AG04450 (cell line): ENCODE data around the gene TMEM179B. TPM values are rescaled to one million over a fixed set of nuclear protein-coding genes. Genes with fewer than 3 reads are reported as not detected.

Source experiments
- CTCF ChIA-PET: fragments of 300-600, 350-600 bp; formaldehyde crosslinking; extraction: SDS; loops from one replicate; lab custom pipeline; 2022; ENCODE audit warnings: antibody characterized with exemption, inconsistent platforms; lab: Charles Lee
- POLR2A ChIA-PET: fragments of 350-600 bp; formaldehyde crosslinking; extraction: SDS; loops from one replicate; lab custom pipeline; 2021; ENCODE audit warnings: antibody characterized with exemption, inconsistent platforms; lab: Yijun Ruan, JAX
- DNase-seq: peaks from one replicate; pipeline ENCODE4 v3.0.0-alpha.2; 2011; ENCODE audit warnings: low read depth, low spot score
- H3K27ac ChIP-seq: one replicate; pipeline ENCODE4 v1.5.1; 2012; ENCODE audit warnings: low read depth, low read length, control low read depth
- H3K27me3 ChIP-seq: one replicate; pipeline ENCODE4 v1.6.0; 2012; ENCODE audit warnings: low read length; ENCODE audit not compliant: control insufficient read depth, insufficient read depth
- H3K4me3 ChIP-seq: 2 replicates; pipeline ENCODE4 v1.5.1; 2011; ENCODE audit warnings: mild to moderate bottlenecking, low read depth, low read length, control low read depth
- H3K9me3 ChIP-seq: 2 replicates; pipeline ENCODE4 v1.5.1; 2012; ENCODE audit warnings: low read length; ENCODE audit not compliant: control insufficient read depth, insufficient read depth
- CTCF ChIP-seq: IDR thresholded peaks from 2 replicates; pipeline ENCODE4 v1.5.1; 2011; ENCODE audit warnings: low read depth, low read length, control low read depth, inconsistent platforms
- polyA plus RNA-seq: library from polyadenylated mRNA; depleted of rRNA; stranded (reverse); fragments of >200 nt; gene quantifications from 2 replicates; pipeline ENCODE4 v1.2.3, GENCODE V29; 2011

The TMEM179B gene
- polyA plus RNA-seq, 1 experiment, result 51.7 TPM

- CTCF ChIA-PET, result interaction anchor here (1.2 kb wide), 1 partner anchor 9 kb away, joined by 16 read pairs; no protein-coding TSS in a partner anchor
- TF ChIP-seq CTCF, result no peak
- POLR2A ChIA-PET, result interaction anchor here (0.5 to 0.8 kb wide), 2 partner anchors 64 to 92 kb away, joined by 3 to 5 read pairs; no protein-coding TSS in a partner anchor
- Histone ChIP-seq H3K4me3 (no peak overlapping the region), H3K27me3 (no peaks in the 10 kb centered on the region), H3K27ac (no peak overlapping the region), H3K9me3 (no peaks in the 10 kb centered on the region)
- no peak for DNase-seq
Observed at GRCh38 chr11:62777389-62777788, 9.8 kb upstream of the TMEM179B start.

GRCh38 chr11:62778441-62778840, 8.8 kb upstream of the TMEM179B start:
- Histone ChIP-seq H3K27ac (no peak overlapping the region), H3K27me3 (no peaks in the 10 kb centered on the region), H3K9me3 (no peaks in the 10 kb centered on the region), H3K4me3 (no peak overlapping the region)
- POLR2A ChIA-PET, result no interaction called here
- no peak for DNase-seq
- TF ChIP-seq CTCF, result no peak
- CTCF ChIA-PET, result no interaction called here

- no peak overlapping the region for H3K4me3 ChIP-seq
- no peaks in the 10 kb centered on the region; the same call in 1 of the 2 replicates for H3K9me3 ChIP-seq
- DNase-seq, result no peak
- no peaks in the 10 kb centered on the region for H3K27me3 ChIP-seq
- ChIA-PET CTCF (no interaction called here), POLR2A (no interaction called here)
- H3K27ac ChIP-seq, result no peak overlapping the region
- TF ChIP-seq CTCF, result no peak
Observed at GRCh38 chr11:62782753-62783152, 4.4 kb upstream of the TMEM179B start.

GRCh38 chr11:62786318-62787004, 741 bp upstream of the TMEM179B start:
- POLR2A ChIA-PET, result interaction anchor here (0.5 to 2.9 kb wide), 18 partner anchors 11 to 1516 kb away, joined by 3 to 23 read pairs (median 6); partner anchors contain the start of genes C11orf98, CSKMT, HNRNPUL2 and SLC3A2
- no peak for DNase-seq
- H3K4me3 ChIP-seq, result peak overlapping the region; percentile 89
- H3K27ac ChIP-seq, result peak overlapping the region; percentile 61
- peak; percentile 99 for TF ChIP-seq CTCF
- H3K9me3 ChIP-seq, result peaks cover under 1% of the 10 kb centered on the region; the same call in 1 of the 2 replicates
- CTCF ChIA-PET, result interaction anchor here (0.6 to 3.5 kb wide), 42 partner anchors 9 to 1627 kb away, joined by 3 to 40 read pairs (median 6); partner anchors contain the start of genes EEF1G, HNRNPUL2, STX5 and TAF6L
- no peaks in the 10 kb centered on the region for H3K27me3 ChIP-seq

GRCh38 chr11:62788991-62789390, 1.8 kb downstream of the TMEM179B start:
- H3K4me3 ChIP-seq, result peak overlapping the region; percentile 7; the same call in 1 of the 2 replicates

More at GRCh38 chr11:62788991-62789390, 1.8 kb downstream of the TMEM179B start:
- Histone ChIP-seq H3K27ac (no peak overlapping the region), H3K9me3 (peaks cover 4% of the 10 kb centered on the region; the same call in 1 of the 2 replicates), H3K27me3 (no peaks in the 10 kb centered on the region)
- ChIA-PET CTCF (interaction anchor here (0.7 to 1.5 kb wide), 2 partner anchors 16 to 93 kb away, joined by 3 to 6 read pairs; partner anchors contain the start of gene NXF1), POLR2A (interaction anchor here (0.6 to 1.3 kb wide), 3 partner anchors 35 to 77 kb away, joined by 3 to 6 read pairs (median 5); partner anchors contain the start of gene ZBTB3)
- no peak for TF ChIP-seq CTCF
- no peak for DNase-seq
